Natural killer cell (primary cell): Measurements from ENCODE around the gene PDE6H. TPM values are rescaled to one million over a fixed set of nuclear protein-coding genes. Genes with fewer than 3 reads are reported as not detected.

Experiments
- ATAC-seq, 3 donors: fragments of 150-1000 bp in 2 of 3; fragments of 200-7000 bp in 1 of 3; cut with Tn5 transposase; 1 replicate in 1 of 3; 2 replicates in 2 of 3; pipeline ENCODE4 v1.10.0; 2021; ENCODE audit warnings: mild to moderate bottlenecking in 2 of 3, moderate library complexity in 2 of 3
- DNase-seq, 2 donors: peaks; one replicate each; pipeline versions ENCODE4 v3.0.0 to v3.0.0-alpha.2; 2013 to 2021; ENCODE audit warnings: mixed read lengths in 1 of 2
- H3K27ac ChIP-seq: one replicate; pipeline ENCODE4 v1.5.1; 2013; ENCODE audit warnings: mild to moderate bottlenecking, low read length
- H3K27me3 ChIP-seq: one replicate; pipeline ENCODE4 v1.6.1; 2013; ENCODE audit warnings: low read length; ENCODE audit not compliant: control insufficient read depth, insufficient read depth
- H3K36me3 ChIP-seq: one replicate; pipeline ENCODE4 v1.6.1; 2013; ENCODE audit warnings: low read length; ENCODE audit not compliant: control insufficient read depth, insufficient read depth
- H3K4me1 ChIP-seq: one replicate; pipeline ENCODE4 v1.6.1; 2013; ENCODE audit warnings: low read length; ENCODE audit not compliant: control insufficient read depth, insufficient read depth
- H3K4me3 ChIP-seq: one replicate; pipeline ENCODE4 v1.5.1; 2013; ENCODE audit warnings: low read length
- H3K9me3 ChIP-seq: one replicate; pipeline ENCODE4 v1.6.1; 2013; ENCODE audit warnings: low read length; ENCODE audit not compliant: control insufficient read depth, insufficient read depth
- H3K27ac Mint-ChIP-seq, 2 donors: one replicate each; pipeline ENCODE4 v1.8.0; 2022; ENCODE audit warnings: mild to moderate bottlenecking in 2 of 2, mixed read lengths in 2 of 2, moderate library complexity in 1 of 2
- H3K27me3 Mint-ChIP-seq, 2 donors: one replicate each; pipeline ENCODE4 v1.8.0; 2022; ENCODE audit warnings: low read depth in 2 of 2, mixed read lengths in 2 of 2
- H3K36me3 Mint-ChIP-seq: one replicate; pipeline ENCODE4 v1.8.0; 2022; ENCODE audit warnings: mixed read lengths
- H3K4me1 Mint-ChIP-seq, 2 donors: one replicate each; pipeline ENCODE4 v1.8.0; 2022; ENCODE audit warnings: mixed read lengths in 2 of 2
- H3K4me3 Mint-ChIP-seq: one replicate; pipeline ENCODE4 v1.8.0; 2022; ENCODE audit warnings: mild to moderate bottlenecking, moderate library complexity, mixed read lengths
- H3K9me3 Mint-ChIP-seq, 2 donors: one replicate each; pipeline ENCODE4 v1.8.0; 2022; ENCODE audit warnings: mixed read lengths in 2 of 2
- CTCF ChIP-seq: fragments of 200-600 bp; IDR thresholded peaks from one replicate; pipeline ENCODE4 v1.8.0; 2022; ENCODE audit warnings: antibody characterized with exemption
- WGBS: methylation state at CpG from one replicate; pipeline ENCODE4 v1.1.7; 2013; ENCODE audit warnings: missing lambda C conversion rate; ENCODE audit not compliant: insufficient coverage; 5-methylcytosine and 5-hydroxymethylcytosine counted together
- intact Hi-C: fragments of 100-400 bp; cut with micrococcal nuclease; formaldehyde crosslinking; loops from one replicate; pipeline ENCODE4 v1.14.2; 2022
- total RNA-seq, 4 donors: library from RNA; stranded (reverse); fragments of 120-200 nt in 1 of 4; gene quantifications; one replicate each; pipeline versions ENCODE4 v1.2.3 to v1.2.4, GENCODE V29; 2013 to 2022

Gene PDE6H
- total RNA-seq, 3 donors from 2014 or later (not counting 1 experiment from before 2014, with no cell fraction given) = not detected

DNA sequence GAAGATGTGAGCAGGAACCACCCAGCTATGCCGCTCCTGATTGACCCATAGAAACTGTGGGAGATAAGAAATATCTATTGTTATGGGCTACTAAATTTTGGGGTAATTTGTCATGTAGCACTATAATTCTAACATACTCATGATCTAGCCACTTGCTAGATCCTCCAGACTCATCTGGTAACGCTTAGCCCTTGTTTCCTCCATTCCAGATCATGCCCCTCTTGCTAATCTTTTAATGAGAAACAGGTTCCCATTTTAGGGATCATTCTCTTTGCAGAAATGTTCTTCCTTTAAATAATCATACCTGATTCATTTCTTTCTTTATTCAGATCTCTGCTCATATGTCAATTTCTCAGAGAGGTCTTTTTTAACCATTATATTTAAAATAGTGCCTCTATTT, 7.6 kb upstream of the PDE6H start:
- H3K36me3 Mint-ChIP-seq = peaks cover 11% of the 10 kb centered on the region
- H3K4me1 Mint-ChIP-seq = peaks cover 31 to 32% of the 10 kb centered on the region in 2 donors
- intact Hi-C loops = no loop called here
- H3K27ac Mint-ChIP-seq = no peak overlapping the region
- ATAC-seq (no peak), DNase-seq (no peak)
- H3K27me3 Mint-ChIP-seq = peaks cover 3 to 4% of the 10 kb centered on the region in 2 donors
- Histone ChIP-seq H3K27me3 (no peaks in the 10 kb centered on the region), H3K4me3 (no peak overlapping the region), H3K27ac (no peak overlapping the region), H3K4me1 (peaks cover 8% of the 10 kb centered on the region), H3K9me3 (no peaks in the 10 kb centered on the region), H3K36me3 (no peaks in the 10 kb centered on the region)
- no peaks in the 10 kb centered on the region for H3K9me3 Mint-ChIP-seq
- WGBS = 92% methylated on average over 2 of the region's 2 CpGs
- H3K4me3 Mint-ChIP-seq = peak overlapping the region; percentile 4
- no peak for TF ChIP-seq CTCF

- no peak overlapping the region for H3K27ac ChIP-seq
- H3K27me3 ChIP-seq = no peaks in the 10 kb centered on the region
- H3K36me3 Mint-ChIP-seq = no peaks in the 10 kb centered on the region
- intact Hi-C loops = no loop called here
- H3K27ac Mint-ChIP-seq = no peak overlapping the region
- H3K4me3 Mint-ChIP-seq = no peak overlapping the region
- no peak for DNase-seq
- H3K36me3 ChIP-seq = no peaks in the 10 kb centered on the region
- H3K27me3 Mint-ChIP-seq = peaks cover 3 to 26% of the 10 kb centered on the region in 2 donors
- no peaks in the 10 kb centered on the region for H3K4me1 ChIP-seq
- peaks cover 0 to 10% of the 10 kb centered on the region in 2 donors for H3K4me1 Mint-ChIP-seq
- H3K4me3 ChIP-seq = no peak overlapping the region
- 89% methylated on average over 2 of the region's 3 CpGs for WGBS
- ATAC-seq = no peak
- TF ChIP-seq CTCF = no peak
- no peaks in the 10 kb centered on the region for H3K9me3 Mint-ChIP-seq
- H3K9me3 ChIP-seq = no peaks in the 10 kb centered on the region
These were observed 4.4 kb upstream of the PDE6H start for GRCh38 chr12:14968478-14968877.

DNA sequence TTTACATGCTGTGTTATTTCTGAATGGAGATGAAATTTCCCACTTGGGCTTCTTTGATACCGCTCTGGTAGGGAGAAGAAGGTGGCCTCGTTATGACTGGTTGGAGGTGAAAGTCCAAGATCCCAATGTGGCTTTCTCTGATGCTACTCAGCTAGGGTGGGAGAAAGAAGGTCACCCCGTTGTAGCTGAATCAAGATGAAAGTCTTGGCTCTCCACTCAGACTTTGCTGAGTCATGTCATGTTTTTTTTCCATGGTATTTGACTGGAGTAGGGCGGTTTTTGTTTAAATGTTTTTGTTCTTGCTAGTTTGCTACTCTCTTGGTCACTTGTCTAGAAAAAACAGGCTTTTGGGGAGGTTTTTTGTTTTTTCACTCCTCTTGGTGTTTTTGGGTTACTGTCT, 2.4 kb upstream of the PDE6H start:
- no peaks in the 10 kb centered on the region for H3K9me3 Mint-ChIP-seq
- peaks cover 11 to 36% of the 10 kb centered on the region in 2 donors for H3K27me3 Mint-ChIP-seq
- H3K4me1 Mint-ChIP-seq = peaks cover 4% of the 10 kb centered on the region in 2 donors
- H3K9me3 ChIP-seq = no peaks in the 10 kb centered on the region
- no peak overlapping the region for H3K4me3 Mint-ChIP-seq
- no peak overlapping the region for H3K27ac ChIP-seq
- H3K4me1 ChIP-seq = no peaks in the 10 kb centered on the region
- no peak for DNase-seq
- ATAC-seq = no peak
- WGBS = 72% methylated on average over 4 of the region's 4 CpGs
- H3K36me3 Mint-ChIP-seq = no peaks in the 10 kb centered on the region
- no peak overlapping the region for H3K4me3 ChIP-seq
- no peak overlapping the region for H3K27ac Mint-ChIP-seq
- intact Hi-C loops = no loop called here
- H3K27me3 ChIP-seq = no peaks in the 10 kb centered on the region
- H3K36me3 ChIP-seq = no peaks in the 10 kb centered on the region
- TF ChIP-seq CTCF = no peak

DNA sequence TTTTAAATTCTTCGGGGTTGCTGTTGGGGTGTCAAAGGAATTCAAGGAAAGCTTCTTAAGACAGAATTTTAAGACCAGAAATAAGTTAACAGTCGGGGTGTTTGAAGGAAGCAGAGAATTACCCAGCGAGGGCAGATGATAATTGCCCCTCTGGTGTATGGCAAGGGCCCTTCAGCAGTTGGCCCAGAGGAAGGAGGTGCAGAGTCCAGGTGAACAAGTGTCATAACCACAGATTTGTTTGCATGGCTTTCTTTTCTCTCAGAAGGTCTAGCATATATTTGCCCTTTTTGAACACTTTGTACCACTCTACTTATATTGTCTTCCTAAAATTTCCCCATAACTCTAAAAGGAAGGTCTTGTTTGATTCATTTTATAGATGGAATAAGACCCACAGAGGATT, 1.8 kb downstream of the PDE6H start:
- no peak for ATAC-seq
- H3K27ac Mint-ChIP-seq = no peak overlapping the region
- no peaks in the 10 kb centered on the region for H3K36me3 ChIP-seq
- H3K4me3 Mint-ChIP-seq = no peak overlapping the region
- H3K27me3 ChIP-seq = no peaks in the 10 kb centered on the region
- H3K36me3 Mint-ChIP-seq = no peaks in the 10 kb centered on the region
- no peaks in the 10 kb centered on the region for H3K9me3 Mint-ChIP-seq
- H3K27me3 Mint-ChIP-seq = peaks cover 11 to 36% of the 10 kb centered on the region in 2 donors
- no peak for DNase-seq
- no peak overlapping the region for H3K27ac ChIP-seq
- intact Hi-C loops = no loop called here
- WGBS = 90% methylated on average over 3 of the region's 3 CpGs
- TF ChIP-seq CTCF = no peak
- no peaks in the 10 kb centered on the region for H3K4me1 ChIP-seq
- H3K4me1 Mint-ChIP-seq = peaks cover 9 to 11% of the 10 kb centered on the region in 2 donors
- H3K4me3 ChIP-seq = no peak overlapping the region
- H3K9me3 ChIP-seq = no peaks in the 10 kb centered on the region
